Esophagus squamous epithelium (tissue), 4 donors: ENCODE results near the gene ALPK3.

Experiments used
- POLR2A ChIP-seq, 4 donors: fragments of 450-650 bp; IDR thresholded peaks; one replicate each; pipeline ENCODE4 v1.6.1; 2017; ENCODE audit warnings: antibody characterized with exemption in 4 of 4, mild to moderate bottlenecking in 4 of 4, moderate library complexity in 3 of 4
- TF ChIP-seq, protein P1 (sequence below), 6 experiments: fragments of 450-650 bp in 4 of 6; fragments of 200-600 bp in 2 of 6; sonication (generic) in 2 of 6; IDR thresholded peaks; one replicate each; pipeline ENCODE4 v1.5.1; 2016 to 2019; ENCODE audit warnings: antibody characterized with exemption in 6 of 6, mild to moderate bottlenecking in 4 of 6, moderate library complexity in 4 of 6

DNA sequence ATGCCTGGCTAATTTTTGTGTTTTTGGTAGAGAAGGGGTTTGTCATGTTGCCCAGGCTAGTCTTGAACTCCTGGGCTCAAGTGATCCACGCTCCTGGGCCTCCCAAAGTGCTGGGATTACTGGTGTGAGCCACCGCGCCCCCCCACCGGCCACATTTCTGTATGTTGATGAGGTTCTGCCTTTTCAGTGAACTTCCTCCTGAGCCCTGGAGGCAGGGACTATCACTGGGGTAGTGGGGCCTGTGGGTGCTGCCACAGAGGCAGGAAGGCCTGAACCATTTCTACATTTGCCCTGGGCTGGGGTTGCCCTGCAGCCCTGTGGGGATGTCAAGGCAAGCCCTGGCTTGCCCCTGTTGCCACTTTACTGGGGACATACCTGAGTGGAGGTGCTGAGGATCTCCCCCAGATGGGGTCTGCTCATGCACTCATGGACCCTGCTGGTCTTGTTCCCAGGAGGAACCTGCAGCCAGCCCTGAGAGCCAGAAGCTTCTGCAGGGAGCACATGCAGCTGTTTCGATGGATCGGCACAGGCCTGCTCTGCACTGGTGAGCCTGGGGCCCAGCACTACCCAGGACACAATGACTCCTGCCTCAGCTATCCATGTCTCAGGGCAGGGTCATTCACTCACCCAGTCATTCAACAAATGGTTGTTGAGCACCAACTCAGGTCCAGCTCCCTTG is 73.0 kb downstream of the ALPK3 start:
- TF ChIP-seq, protein P1, sequence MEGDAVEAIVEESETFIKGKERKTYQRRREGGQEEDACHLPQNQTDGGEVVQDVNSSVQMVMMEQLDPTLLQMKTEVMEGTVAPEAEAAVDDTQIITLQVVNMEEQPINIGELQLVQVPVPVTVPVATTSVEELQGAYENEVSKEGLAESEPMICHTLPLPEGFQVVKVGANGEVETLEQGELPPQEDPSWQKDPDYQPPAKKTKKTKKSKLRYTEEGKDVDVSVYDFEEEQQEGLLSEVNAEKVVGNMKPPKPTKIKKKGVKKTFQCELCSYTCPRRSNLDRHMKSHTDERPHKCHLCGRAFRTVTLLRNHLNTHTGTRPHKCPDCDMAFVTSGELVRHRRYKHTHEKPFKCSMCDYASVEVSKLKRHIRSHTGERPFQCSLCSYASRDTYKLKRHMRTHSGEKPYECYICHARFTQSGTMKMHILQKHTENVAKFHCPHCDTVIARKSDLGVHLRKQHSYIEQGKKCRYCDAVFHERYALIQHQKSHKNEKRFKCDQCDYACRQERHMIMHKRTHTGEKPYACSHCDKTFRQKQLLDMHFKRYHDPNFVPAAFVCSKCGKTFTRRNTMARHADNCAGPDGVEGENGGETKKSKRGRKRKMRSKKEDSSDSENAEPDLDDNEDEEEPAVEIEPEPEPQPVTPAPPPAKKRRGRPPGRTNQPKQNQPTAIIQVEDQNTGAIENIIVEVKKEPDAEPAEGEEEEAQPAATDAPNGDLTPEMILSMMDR (IDR thresholded peaks at IDR 0.05), result no peak
- TF ChIP-seq POLR2A (IDR thresholded peaks at IDR 0.05), result no peak
